GM12878 (cell line): ENCODE results near the gene IL34. TPM values are rescaled to one million over a fixed set of nuclear protein-coding genes. Genes with fewer than 3 reads are reported as not detected.

ENCODE experiments used
- ATAC-seq: fragments of 200-7000 bp; cut with Tn5 transposase; 3 replicates; pipeline ENCODE4 v1.9.1; 2020; ENCODE audit warnings: mild to moderate bottlenecking, moderate library complexity
- BruUV-seq: library from RNA; stranded (reverse); fragments of 400-500 nt; replicated peaks from 2 replicates; lab custom pipeline; 2021; lab: Mats Ljungman, UMichigan
- CTCF ChIA-PET: fragments of 300-600 bp; sonication (Branson Sonifier 250); formaldehyde crosslinking; extraction: SDS; loops from one replicate; lab custom pipeline; 2021; ENCODE audit warnings: inconsistent platforms; lab: Yijun Ruan, JAX
- POLR2A ChIA-PET: fragments of 350-600 bp; formaldehyde crosslinking; extraction: SDS; loops from one replicate; lab custom pipeline; 2021; ENCODE audit warnings: inconsistent platforms; lab: Charles Lee
- RAD21 ChIA-PET: fragments of 300-600 bp; sonication (Branson Sonifier 250); formaldehyde crosslinking; loops from one replicate; lab custom pipeline; 2023; ENCODE audit warnings: antibody characterized with exemption; ENCODE audit not compliant: unreplicated experiment; lab: Charles Lee
- SMC1A ChIA-PET: fragments of 300-600 bp; sonication (Branson Sonifier 250); formaldehyde crosslinking; loops from one replicate; lab custom pipeline; 2023; ENCODE audit not compliant: unreplicated experiment, uncharacterized antibody; lab: Charles Lee
- DNase-seq: peaks from one replicate; pipeline ENCODE4 v3.0.0-alpha.2; 2011; ENCODE audit warnings: low read depth, low spot score
- FAIRE-seq: peaks from 3 replicates; lab custom pipeline; 2011; peaks lifted over from hg19 to GRCh38; lab: Jason Lieb, UNC
- H2AFZ ChIP-seq: 2 replicates; pipeline ENCODE4 v1.6.0; 2011; ENCODE audit warnings: low read depth, low read length, control low read depth; ENCODE audit not compliant: control insufficient read depth
- H3K27ac ChIP-seq: 2 replicates; pipeline ENCODE4 v1.5.1; 2011; ENCODE audit warnings: control low read depth; ENCODE audit not compliant: control insufficient read depth, insufficient read depth
- H3K27me3 ChIP-seq, 2 experiments: replicated peaks in 1 of 2; 2 replicates each; pipeline versions ENCODE4 v1.6.0 to v1.6.1; 2011; ENCODE audit warnings: low read length in 1 of 2; ENCODE audit not compliant: control insufficient read depth in 2 of 2, insufficient read depth in 2 of 2
- H3K36me3 ChIP-seq, 2 experiments: 2 replicates each; pipeline ENCODE4 v1.5.1; 2011; ENCODE audit warnings: low read length in 1 of 2; ENCODE audit not compliant: control insufficient read depth in 2 of 2, insufficient read depth in 2 of 2
- H3K4me1 ChIP-seq: 2 replicates; pipeline ENCODE4 v1.6.1; 2011; ENCODE audit warnings: mild to moderate bottlenecking, low read length, moderate library complexity, mixed read lengths; ENCODE audit not compliant: control insufficient read depth, insufficient read depth
- H3K4me2 ChIP-seq: 2 replicates; pipeline ENCODE4 v1.6.0; 2011; ENCODE audit warnings: control low read depth; ENCODE audit not compliant: control insufficient read depth, insufficient read depth
- H3K4me3 ChIP-seq: fragments of 200-600 bp; sonication (generic); 2 replicates; pipeline ENCODE4 v1.5.1; 2016
- H3K79me2 ChIP-seq: 2 replicates; pipeline ENCODE4 v1.6.0; 2011; ENCODE audit warnings: low read length; ENCODE audit not compliant: control insufficient read depth, insufficient read depth
- H3K9ac ChIP-seq: 2 replicates; pipeline ENCODE4 v1.8.0; 2011; ENCODE audit warnings: low read length, control low read depth, mixed read lengths; ENCODE audit not compliant: control insufficient read depth, insufficient read depth
- H3K9me3 ChIP-seq: replicated peaks from 3 replicates; pipeline ENCODE4 v1.5.1; 2011; ENCODE audit warnings: mild to moderate bottlenecking, low read length; ENCODE audit not compliant: control insufficient read depth, insufficient read depth
- H4K20me1 ChIP-seq: 2 replicates; pipeline ENCODE4 v1.6.0; 2011; ENCODE audit not compliant: control insufficient read depth, insufficient read depth
- BCLAF1 ChIP-seq: fragments of 450-650 bp; IDR thresholded peaks from 2 replicates; pipeline ENCODE4 v1.6.1; 2017; ENCODE audit warnings: antibody characterized with exemption, mild to moderate bottlenecking, moderate library complexity
- KAT2A ChIP-seq: conservative IDR thresholded peaks from 2 replicates; pipeline ENCODE4 v1.6.1; 2011; ENCODE audit warnings: low read depth, low read length; ENCODE audit not compliant: control insufficient read depth
- SUZ12 ChIP-seq: fragments of 200-600 bp; sonication (generic); IDR thresholded peaks from one replicate; pipeline ENCODE4 v1.6.1; 2018; ENCODE audit warnings: antibody characterized with exemption, mild to moderate bottlenecking; ENCODE audit not compliant: unreplicated experiment
- WGBS: methylation state at CpG from one replicate; pipeline ENCODE4 v1.1.6; 2016; ENCODE audit warnings: low lambda C conversion rate; ENCODE audit not compliant: insufficient replicate concordance, insufficient coverage; ENCODE audit errors: missing lambda C conversion rate; 5-methylcytosine and 5-hydroxymethylcytosine counted together
- in situ Hi-C: fragments of 300-500 bp; cut with MboI; formaldehyde crosslinking; loops from 9 replicates; pipeline ENCODE4 v1.14.3; 2018; ENCODE audit warnings: mixed read lengths
- intact Hi-C: fragments of 100-400 bp; cut with micrococcal nuclease; formaldehyde crosslinking; loops from one replicate; pipeline ENCODE4 v1.14.2; 2022; ENCODE audit not compliant: unreplicated experiment
- polyA plus RNA-seq, 11 experiments: library from polyadenylated mRNA; depleted of rRNA in 4 of 11; unstranded in 6 of 11; stranded (reverse) in 5 of 11; fragments of >200 nt; fragmentation: Nextera tagmentation in 4 of 11; fragmentation: Illumina TruSeq in 1 of 11; extraction: Ambion mirVana in 4 of 11; extraction: Trizol in 1 of 11; gene quantifications; 1 replicate in 1 of 11; 2 replicates in 10 of 11; pipeline versions ENCODE4 v1.2.1 to v1.2.3, GENCODE V29; 2011 to 2016; ENCODE audit warnings: inconsistent platforms in 2 of 11, missing spikeins in 2 of 11, low read depth in 1 of 11
- total RNA-seq, 4 experiments: library from RNA; depleted of rRNA in 3 of 4; stranded (reverse); fragments of >200 nt in 3 of 4; fragmentation: Illumina TruSeq in 1 of 4; extraction: Trizol in 1 of 4; gene quantifications; 2 replicates each; pipeline versions ENCODE4 v1.2.1 to v1.2.3, GENCODE V29; 2013 to 2021

Gene IL34
- total and polyA plus RNA-seq, 10 of the 15 experiments (the other 5 are each of a cell fraction or from before 2014, with no cell fraction given) = 0.27 to 0.40 TPM; not detected in 8

DNA sequence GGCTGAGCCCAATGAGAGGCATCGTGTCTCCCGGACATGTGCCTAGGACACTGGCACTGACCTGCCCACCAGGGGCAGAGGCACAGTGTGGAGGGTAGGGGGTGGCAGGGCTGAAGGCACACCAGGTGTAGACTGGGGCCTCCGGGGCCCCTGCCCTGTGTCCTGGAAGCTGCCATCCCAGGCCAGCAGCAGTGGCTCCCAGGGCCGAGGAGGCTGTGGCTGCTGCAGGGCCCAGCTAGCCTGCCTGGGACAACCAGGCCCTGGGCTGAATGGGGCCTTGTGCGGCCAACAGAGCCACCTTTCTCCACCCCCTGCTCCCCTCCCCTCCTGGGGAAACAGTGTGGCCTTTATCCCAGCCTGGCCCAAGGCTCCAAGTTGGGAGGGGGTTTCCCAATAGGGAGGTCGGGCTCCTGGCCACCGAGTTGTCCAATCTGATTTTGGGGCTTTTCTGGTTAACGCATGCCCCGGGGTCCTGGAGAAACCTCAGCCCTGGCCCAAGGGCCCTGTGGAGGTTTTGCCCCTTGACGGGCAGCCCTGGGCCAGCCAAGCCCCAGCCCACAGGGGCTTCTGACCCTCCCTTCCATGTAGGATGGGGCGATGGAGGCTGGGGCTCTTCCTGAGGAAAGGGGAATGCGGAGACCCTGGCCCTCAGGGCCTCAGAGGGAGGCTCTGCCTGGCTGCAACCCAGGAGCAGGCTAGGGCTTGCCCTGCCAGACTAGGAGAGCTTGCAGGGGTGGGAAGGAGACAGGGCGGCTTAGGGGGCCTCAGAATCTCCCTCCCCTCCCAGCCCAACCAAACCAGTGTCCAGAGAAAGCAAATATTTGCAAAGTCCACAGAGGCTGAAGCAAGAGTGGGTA lies 35.3 kb downstream of the IL34 start:
- Histone ChIP-seq H4K20me1 (no peaks in the 10 kb centered on the region), H3K36me3 (no peaks in the 10 kb centered on the region), H3K79me2 (no peaks in the 10 kb centered on the region)
- CTCF ChIA-PET = interaction anchor here (3.5 kb wide), 1 partner anchor 90 kb away, joined by 19 read pairs; no protein-coding TSS in a partner anchor
- TF ChIP-seq KAT2A (no peak), SUZ12 (no peak), BCLAF1 (no peak)
- TF ChIP-seq, all 136 proteins: peak for 0
- ChIA-PET RAD21 (no interaction called here), SMC1A (interaction anchor here (0.6 kb wide), 1 partner anchor 88 kb away, joined by 3 read pairs; no protein-coding TSS in a partner anchor), POLR2A (no interaction called here)
- Histone ChIP-seq H3K9ac (no peak overlapping the region), H3K27me3 (no peaks in the 10 kb centered on the region), H2AFZ (no peak overlapping the region), H3K4me3 (no peak overlapping the region), H3K9me3 (no peaks in the 10 kb centered on the region), H3K27ac (no peak overlapping the region), H3K4me2 (no peak overlapping the region), H3K4me1 (no peaks in the 10 kb centered on the region)
- DNase-seq = no peak
- no TSS peak for BruUV-seq
- WGBS = 35% methylated on average over 13 of the region's 13 CpGs
- no peak; the same call in 2 of the 3 replicates for ATAC-seq
- FAIRE-seq = no peak
- intact Hi-C loops = loop anchor here (1.0 kb wide), 1 partner anchor 90 kb away; no protein-coding TSS in a partner anchor
- in situ Hi-C loops = no loop called here
